ENCODE measurements around the gene ARSG.

GRCh38 chr17:68446626-68447041 lies 155.3 kb downstream of the ARSG start:
- TF ChIP-seq CTCF (IDR thresholded peaks at IDR 0.05; ENCODE audit: low read length) (no peak), EZH2 (IDR thresholded peaks at IDR 0.05; ENCODE audit: borderline replicate concordance, low read length) (no peak)

Measured in OCI-LY1 (cell line).